Neural progenitor cell (in vitro differentiated cells): ENCODE measurements around the gene ZNF726. TPM values are rescaled to one million over a fixed set of nuclear protein-coding genes. Genes with fewer than 3 reads are reported as not detected.
"Not testable (repeated sequence)": the region's sequence is repeated elsewhere in the genome, so short reads cannot be mapped to it uniquely, and the experiment has no call there.

Experiments
- DNase-seq: peaks from one replicate; pipeline ENCODE4 v3.0.0-alpha.2; 2016; ENCODE audit warnings: low spot score
- H2AFZ ChIP-seq: fragments of 200-600 bp; sonication (generic); replicated peaks from 2 replicates; pipeline ENCODE4 v1.6.1; 2016; ENCODE audit warnings: antibody characterized with exemption
- H3F3A ChIP-seq: fragments of 200-600 bp; sonication (generic); 2 replicates; pipeline ENCODE4 v1.6.1; 2016; ENCODE audit warnings: antibody characterized with exemption, low read depth
- H3K27ac ChIP-seq: fragments of 200-600 bp; sonication (generic); 2 replicates; pipeline ENCODE4 v1.5.1; 2016; ENCODE audit warnings: mild to moderate bottlenecking
- H3K27me3 ChIP-seq: fragments of 200-600 bp; sonication (generic); 2 replicates; pipeline ENCODE4 v1.6.1; 2016; ENCODE audit warnings: mild to moderate bottlenecking, moderate library complexity
- H3K36me3 ChIP-seq: fragments of 200-600 bp; sonication (generic); 2 replicates; pipeline ENCODE4 v1.5.1; 2016
- H3K4me1 ChIP-seq: fragments of 200-600 bp; sonication (generic); 2 replicates; pipeline ENCODE4 v1.6.1; 2016; ENCODE audit warnings: mixed run types
- H3K4me2 ChIP-seq: fragments of 200-600 bp; sonication (generic); 2 replicates; pipeline ENCODE4 v1.6.1; 2016
- H3K4me3 ChIP-seq: fragments of 200-600 bp; sonication (generic); 2 replicates; pipeline ENCODE4 v1.5.1; 2016
- H3K79me2 ChIP-seq: fragments of 200-600 bp; sonication (generic); 2 replicates; pipeline ENCODE4 v1.6.1; 2016; ENCODE audit warnings: low read depth
- H3K9ac ChIP-seq: fragments of 200-600 bp; sonication (generic); 2 replicates; pipeline ENCODE4 v1.6.1; 2016
- H3K9me3 ChIP-seq: fragments of 200-600 bp; sonication (generic); 2 replicates; pipeline ENCODE4 v1.5.1; 2016; ENCODE audit warnings: low read depth
- H4K20me1 ChIP-seq: fragments of 200-600 bp; sonication (generic); 2 replicates; pipeline ENCODE4 v1.6.1; 2016; ENCODE audit warnings: low read depth
- H3K27ac Mint-ChIP-seq: 3 replicates; pipeline ENCODE4 v1.8.0; 2021; ENCODE audit warnings: mixed read lengths
- H3K27me3 Mint-ChIP-seq: 2 replicates; pipeline ENCODE4 v1.8.0; 2022; ENCODE audit warnings: low read depth, mild to moderate bottlenecking, inconsistent platforms, moderate library complexity, mixed read lengths; ENCODE audit not compliant: insufficient read depth
- H3K36me3 Mint-ChIP-seq: 3 replicates; pipeline ENCODE4 v1.8.0; 2021; ENCODE audit warnings: mixed read lengths
- H3K4me1 Mint-ChIP-seq: 3 replicates; pipeline ENCODE4 v1.8.0; 2021; ENCODE audit warnings: mixed read lengths
- H3K4me3 Mint-ChIP-seq: 3 replicates; pipeline ENCODE4 v1.8.0; 2021; ENCODE audit warnings: mild to moderate bottlenecking, moderate library complexity, mixed read lengths
- H3K9me3 Mint-ChIP-seq: 3 replicates; pipeline ENCODE4 v1.8.0; 2020; ENCODE audit warnings: mixed read lengths
- CTCF ChIP-seq: fragments of 200-600 bp; sonication (generic); IDR thresholded peaks from 2 replicates; pipeline ENCODE4 v1.5.1; 2017; ENCODE audit warnings: antibody characterized with exemption, mild to moderate bottlenecking
- EZH2 ChIP-seq: fragments of 200-600 bp; sonication (generic); IDR thresholded peaks from 2 replicates; pipeline ENCODE4 v1.6.1; 2017; ENCODE audit warnings: antibody characterized with exemption, mild to moderate bottlenecking, moderate library complexity
- EZH2phosphoT487 ChIP-seq: fragments of 200-600 bp; sonication (generic); IDR thresholded peaks from 2 replicates; pipeline ENCODE4 v1.6.1; 2017; ENCODE audit warnings: antibody characterized with exemption
- total RNA-seq: library from RNA; depleted of rRNA; stranded (reverse); fragments of >200 nt; gene quantifications from 2 replicates; pipeline ENCODE4 v1.2.3, GENCODE V29; 2015; ENCODE audit warnings: low replicate concordance

The ZNF726 gene
- total RNA-seq, 1 donor from 2014 or later = not detected

GRCh38 chr19:23872282-23872919, 42.3 kb upstream of the ZNF726 start:
- no peaks in the 10 kb centered on the region for H3F3A ChIP-seq
- H3K36me3 ChIP-seq = peaks cover 3% of the 10 kb centered on the region
- no peak overlapping the region for H3K4me2 ChIP-seq
- Mint-ChIP-seq H3K9me3 (peaks cover 21% of the 10 kb centered on the region), H3K4me3 (no peak overlapping the region), H3K36me3 (peaks cover 1% of the 10 kb centered on the region), H3K27me3 (peaks cover 4% of the 10 kb centered on the region), H3K27ac (no peak overlapping the region), H3K4me1 (no peaks in the 10 kb centered on the region)
- DNase-seq = no peak
- H3K4me1 ChIP-seq = no peaks in the 10 kb centered on the region
- H3K4me3 ChIP-seq = no peak overlapping the region
- no peaks in the 10 kb centered on the region for H4K20me1 ChIP-seq
- TF ChIP-seq CTCF (no peak), EZH2 (no peak), EZH2phosphoT487 (no peak)
- H2AFZ ChIP-seq = no peak overlapping the region
- peaks cover 4% of the 10 kb centered on the region for H3K9me3 ChIP-seq
- no peak overlapping the region for H3K9ac ChIP-seq
- H3K27me3 ChIP-seq = no peaks in the 10 kb centered on the region
- H3K27ac ChIP-seq = no peak overlapping the region
- H3K79me2 ChIP-seq = no peaks in the 10 kb centered on the region

- no peak for DNase-seq
- Mint-ChIP-seq H3K27ac (no peak overlapping the region), H3K36me3 (peaks cover 1% of the 10 kb centered on the region), H3K27me3 (peaks cover 10% of the 10 kb centered on the region), H3K9me3 (peaks cover 46% of the 10 kb centered on the region), H3K4me1 (no peaks in the 10 kb centered on the region), H3K4me3 (no peak overlapping the region)
- no peaks in the 10 kb centered on the region for H4K20me1 ChIP-seq
- H3K36me3 ChIP-seq = no peaks in the 10 kb centered on the region
- H2AFZ ChIP-seq = no peak overlapping the region
- H3K9me3 ChIP-seq = peaks cover 4% of the 10 kb centered on the region
- no peaks in the 10 kb centered on the region for H3F3A ChIP-seq
- H3K4me2 ChIP-seq = no peak overlapping the region
- no peaks in the 10 kb centered on the region for H3K27me3 ChIP-seq
- H3K9ac ChIP-seq = no peak overlapping the region
- no peaks in the 10 kb centered on the region for H3K4me1 ChIP-seq
- no peak overlapping the region for H3K4me3 ChIP-seq
- no peaks in the 10 kb centered on the region for H3K79me2 ChIP-seq
- no peak overlapping the region for H3K27ac ChIP-seq
- TF ChIP-seq CTCF (no peak), EZH2phosphoT487 (no peak), EZH2 (no peak)
Observed at GRCh38 chr19:23876261-23876660, 38.4 kb upstream of the ZNF726 start.

GRCh38 chr19:23876756-23877155, 37.9 kb upstream of the ZNF726 start:
- not testable (repeated sequence) for H3K9ac ChIP-seq, H3K4me3 ChIP-seq, H3K27me3 ChIP-seq, H3K36me3 Mint-ChIP-seq, H3F3A ChIP-seq, H3K4me1 ChIP-seq, H3K79me2 ChIP-seq, H3K27me3 Mint-ChIP-seq, H2AFZ ChIP-seq, H4K20me1 ChIP-seq, DNase-seq, H3K9me3 ChIP-seq, H3K36me3 ChIP-seq, H3K27ac Mint-ChIP-seq, H3K27ac ChIP-seq, H3K4me1 Mint-ChIP-seq, H3K4me3 Mint-ChIP-seq, H3K4me2 ChIP-seq
- peaks cover 49% of the 10 kb centered on the region for H3K9me3 Mint-ChIP-seq

GRCh38 chr19:23882493-23882892, 32.2 kb upstream of the ZNF726 start:
- Mint-ChIP-seq H3K4me1 (no peaks in the 10 kb centered on the region), H3K9me3 (peaks cover 48% of the 10 kb centered on the region), H3K27ac (no peak overlapping the region), H3K27me3 (peaks cover 6% of the 10 kb centered on the region), H3K4me3 (no peak overlapping the region), H3K36me3 (no peaks in the 10 kb centered on the region)
- H3K4me3 ChIP-seq = no peak overlapping the region
- no peak overlapping the region for H2AFZ ChIP-seq
- no peaks in the 10 kb centered on the region for H3K4me1 ChIP-seq
- no peaks in the 10 kb centered on the region for H3F3A ChIP-seq
- no peaks in the 10 kb centered on the region for H3K36me3 ChIP-seq
- H3K9me3 ChIP-seq = peaks cover 6% of the 10 kb centered on the region
- DNase-seq = no peak
- H3K79me2 ChIP-seq = no peaks in the 10 kb centered on the region
- TF ChIP-seq EZH2 = no peak
- no peak for TF ChIP-seq CTCF
- TF ChIP-seq EZH2phosphoT487 = no peak
- H3K9ac ChIP-seq = no peak overlapping the region
- H3K27me3 ChIP-seq = no peaks in the 10 kb centered on the region
- H4K20me1 ChIP-seq = no peaks in the 10 kb centered on the region
- no peak overlapping the region for H3K27ac ChIP-seq
- H3K4me2 ChIP-seq = no peak overlapping the region
